K562 (cell line): ENCODE data around the gene GNRHR. TPM values are rescaled to one million over a fixed set of nuclear protein-coding genes. Genes with fewer than 3 reads are reported as not detected.

Source experiments
- ATAC-seq: fragments of 200-7000 bp; cut with Tn5 transposase; 3 replicates; pipeline ENCODE4 v1.9.1; 2020; ENCODE audit warnings: moderate library complexity
- BruUV-seq: library from RNA; stranded (reverse); fragments of 400-500 nt; replicated peaks from 2 replicates; lab custom pipeline; 2021; lab: Mats Ljungman, UMichigan
- CTCF ChIA-PET: fragments of 300-600 bp; formaldehyde crosslinking; extraction: SDS; loops from one replicate; lab custom pipeline; 2021; ENCODE audit warnings: low intra/inter-chr PET ratio; lab: Yijun Ruan, JAX
- POLR2A ChIA-PET: fragments of 300-600, 350-650 bp; sonication (Branson Sonifier 250); formaldehyde crosslinking; extraction: SDS; loops from one replicate; lab custom pipeline; 2021; ENCODE audit warnings: antibody characterized with exemption, inconsistent platforms; lab: Yijun Ruan, JAX
- DNase-seq, 4 experiments: peaks; one replicate each; pipeline versions ENCODE4 v3.0.0 to v3.0.0-alpha.2; 2011 to 2018; ENCODE audit warnings: low spot score in 3 of 4, mixed read lengths in 3 of 4; ENCODE audit errors: extremely low read depth in 1 of 4
- FAIRE-seq: peaks from 2 replicates; lab custom pipeline; 2011; peaks lifted over from hg19 to GRCh38; lab: Jason Lieb, UNC
- H2AFZ ChIP-seq: 2 replicates; pipeline ENCODE4 v1.6.0; 2011; ENCODE audit warnings: low read depth, low read length, control low read depth, inconsistent platforms
- H3K27ac ChIP-seq: fragments of 200-600 bp; 3 replicates; pipeline ENCODE4 v1.8.0; 2011; ENCODE audit warnings: low read depth, mild to moderate bottlenecking, control low read depth, inconsistent platforms, low read length, moderate library complexity, mixed read lengths; ENCODE audit errors: extremely low read depth
- H3K27me3 ChIP-seq, 2 experiments: fragments of 300-600 bp in 1 of 2; 2 replicates in 1 of 2; 3 replicates in 1 of 2; pipeline versions ENCODE4 v1.6.0 to v1.8.0; 2011; ENCODE audit warnings: inconsistent platforms in 2 of 2, low read length in 2 of 2, mild to moderate bottlenecking in 1 of 2, mixed read lengths in 1 of 2, moderate library complexity in 1 of 2; ENCODE audit not compliant: control insufficient read depth in 2 of 2, insufficient read depth in 2 of 2
- H3K36me3 ChIP-seq: fragments of 300-600 bp; 3 replicates; pipeline ENCODE4 v1.8.0; 2011; ENCODE audit warnings: mild to moderate bottlenecking, low read length, inconsistent platforms; ENCODE audit not compliant: control insufficient read depth, insufficient read depth
- H3K4me1 ChIP-seq, 2 experiments: fragments of 200-600 bp in 1 of 2; replicated peaks in 1 of 2; 2 replicates in 1 of 2; 3 replicates in 1 of 2; pipeline versions ENCODE4 v1.5.1 to v1.8.0; 2011; ENCODE audit warnings: inconsistent platforms in 2 of 2, low read length in 2 of 2, mild to moderate bottlenecking in 1 of 2, mixed read lengths in 1 of 2, moderate library complexity in 1 of 2; ENCODE audit not compliant: control insufficient read depth in 2 of 2, insufficient read depth in 2 of 2
- H3K4me2 ChIP-seq: 2 replicates; pipeline ENCODE4 v1.6.1; 2011; ENCODE audit warnings: low read length, control low read depth, inconsistent platforms, mixed read lengths; ENCODE audit not compliant: insufficient read depth
- H3K4me3 ChIP-seq: fragments of 200-600 bp; sonication (generic), shearing (Covaris generic); 2 replicates; pipeline ENCODE4 v1.5.1; 2016; ENCODE audit warnings: control low read depth, inconsistent platforms
- H3K79me2 ChIP-seq: fragments of 200-600 bp; 3 replicates; pipeline ENCODE4 v1.8.0; 2011; ENCODE audit warnings: low read length, inconsistent platforms; ENCODE audit not compliant: control insufficient read depth, insufficient read depth
- H3K9ac ChIP-seq, 2 experiments: 2 replicates each; pipeline versions ENCODE4 v1.6.0 to v1.6.1; 2011; ENCODE audit warnings: low read depth in 2 of 2, low read length in 2 of 2, control low read depth in 1 of 2, inconsistent platforms in 1 of 2, mild to moderate bottlenecking in 1 of 2, mixed read lengths in 1 of 2; ENCODE audit not compliant: insufficient read depth in 1 of 2
- H3K9me1 ChIP-seq: one replicate; pipeline ENCODE4 v1.6.0; 2011; ENCODE audit warnings: inconsistent platforms, mild to moderate bottlenecking, low read length, moderate library complexity; ENCODE audit not compliant: control insufficient read depth, insufficient read depth
- H3K9me3 ChIP-seq: replicated peaks from 2 replicates; pipeline ENCODE4 v1.5.1; 2011; ENCODE audit warnings: low read depth, low read length, inconsistent platforms; ENCODE audit not compliant: control insufficient read depth, insufficient read depth
- H4K20me1 ChIP-seq: replicated peaks from 2 replicates; pipeline ENCODE4 v1.6.1; 2011; ENCODE audit warnings: low read length, inconsistent platforms, mixed read lengths; ENCODE audit not compliant: control insufficient read depth, insufficient read depth
- BCOR ChIP-seq: fragments of 450-650 bp; IDR thresholded peaks from 2 replicates; pipeline ENCODE4 v1.6.1; 2016
- BRD4 ChIP-seq: fragments of 200-600 bp; sonication (generic); IDR thresholded peaks from 2 replicates; pipeline ENCODE4 v1.6.1; 2017; ENCODE audit warnings: inconsistent platforms
- C11orf30 ChIP-seq: fragments of 450-650 bp; IDR thresholded peaks from 2 replicates; pipeline ENCODE4 v1.6.1; 2016; ENCODE audit warnings: low read depth, mild to moderate bottlenecking
- ETV1 ChIP-seq: fragments of 450-650 bp; conservative IDR thresholded peaks from 2 replicates; pipeline ENCODE4 v1.6.1; 2016; ENCODE audit warnings: missing genetic modification characterization, control low read depth, low read depth, missing compliant biosample characterization
- ETV5 ChIP-seq: sonication (generic); formaldehyde crosslinking; IDR thresholded peaks from 2 replicates; pipeline ENCODE4 v1.4.0; 2020; ENCODE audit warnings: low read depth, mild to moderate bottlenecking, missing genetic modification reagents
- LCOR ChIP-seq: sonication (generic); formaldehyde crosslinking; IDR thresholded peaks from 2 replicates; pipeline ENCODE4 v1.8.0; 2022; ENCODE audit warnings: mild to moderate bottlenecking, missing genetic modification reagents
- MAFF ChIP-seq: IDR thresholded peaks from 2 replicates; pipeline ENCODE4 v1.6.1; 2012; ENCODE audit warnings: low read length, improper control_type of control experiment
- MAFG ChIP-seq: fragments of 450-650 bp; conservative IDR thresholded peaks from 2 replicates; pipeline ENCODE4 v1.6.1; 2016; ENCODE audit warnings: missing genetic modification characterization, missing compliant biosample characterization
- MAFK ChIP-seq: IDR thresholded peaks from 2 replicates; pipeline ENCODE4 v1.6.1; 2011; ENCODE audit warnings: low read length, improper control_type of control experiment
- RBM17 ChIP-seq: fragments of 200-400 bp; formaldehyde crosslinking; IDR thresholded peaks from 2 replicates; pipeline ENCODE4 v1.6.1; 2017; ENCODE audit warnings: low read depth, mild to moderate bottlenecking, low read length, borderline replicate concordance
- SMARCA4 ChIP-seq: fragments of 450-650 bp; IDR thresholded peaks from 2 replicates; pipeline ENCODE4 v1.6.1; 2016
- ZNF316 ChIP-seq: fragments of 450-650 bp; IDR thresholded peaks from 2 replicates; pipeline ENCODE4 v1.6.1; 2016
- ZNF79 ChIP-seq: fragments of 250-450 bp; sonication (Bioruptor Pico); IDR thresholded peaks from 2 replicates; pipeline ENCODE4 v1.4.0; 2020; ENCODE audit warnings: low read depth, mild to moderate bottlenecking, moderate library complexity
- in situ Hi-C: fragments of 300-500 bp; cut with MboI; formaldehyde crosslinking; loops from 4 replicates; pipeline ENCODE4 v1.15.0; 2018; ENCODE audit warnings: inconsistent platforms, mixed read lengths
- intact Hi-C: fragments of 100-400 bp; cut with micrococcal nuclease; formaldehyde crosslinking; loops from 2 replicates; pipeline ENCODE4 v1.14.2; 2022
- polyA plus RNA-seq, 8 experiments: library from polyadenylated mRNA; depleted of rRNA in 4 of 8; stranded (reverse) in 5 of 8; unstranded in 3 of 8; fragments of >200 nt; fragmentation: Nextera tagmentation in 2 of 8; fragmentation: Illumina TruSeq in 1 of 8; extraction: Ambion mirVana in 2 of 8; extraction: Trizol in 1 of 8; gene quantifications; 2 replicates each; pipeline versions ENCODE4 v1.2.1 to v1.2.3, GENCODE V29; 2011 to 2014; ENCODE audit warnings: inconsistent platforms in 1 of 8, missing spikeins in 1 of 8
- total RNA-seq, 7 experiments: library from RNA; depleted of rRNA in 6 of 7; stranded (reverse); fragments of >200 nt in 6 of 7; fragmentation: Illumina TruSeq in 2 of 7; extraction: Trizol in 2 of 7; gene quantifications; 2 replicates each; pipeline versions ENCODE4 v1.2.1 to v1.2.3, GENCODE V29; 2011 to 2021; ENCODE audit warnings: low replicate concordance in 1 of 7

The GNRHR gene
- total and polyA plus RNA-seq, 9 of the 15 experiments (the other 6 are each of a cell fraction or from before 2014, with no cell fraction given), result 0.06 to 0.13 TPM; not detected in 7

DNA sequence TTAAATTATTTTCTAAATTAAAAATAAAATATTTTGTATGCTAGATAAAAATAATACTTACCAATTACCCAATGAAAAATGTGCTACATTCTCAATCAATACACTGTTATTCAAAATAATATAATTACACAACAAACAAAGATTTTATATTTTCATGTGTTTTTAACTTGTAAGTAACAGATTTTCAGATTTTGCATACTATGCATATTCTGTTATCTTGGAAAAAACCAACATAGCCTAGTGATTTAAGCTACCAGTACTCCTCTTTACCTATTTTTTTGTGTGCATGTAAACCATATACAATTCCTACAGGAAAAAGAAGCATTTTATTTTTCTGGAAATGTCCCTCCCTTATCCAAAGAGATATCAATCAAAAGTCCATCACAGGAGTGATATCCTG, 10.0 kb upstream of the GNRHR start:
- no TSS peak for BruUV-seq
- H3K9me3 ChIP-seq, result no peaks in the 10 kb centered on the region
- no peak overlapping the region for H3K27ac ChIP-seq
- intact Hi-C loops, result no loop called here
- in situ Hi-C loops, result no loop called here
- H3K9me1 ChIP-seq, result no peaks in the 10 kb centered on the region
- H3K79me2 ChIP-seq, result no peaks in the 10 kb centered on the region
- H2AFZ ChIP-seq, result no peak overlapping the region
- TF ChIP-seq SMARCA4 (no peak), C11orf30 (peak; percentile 71), ZNF79 (no peak), RBM17 (no peak), MAFK (peak; percentile 40; the same call in 1 of the 2 replicates), BRD4 (no peak), ZNF316 (peak; percentile 89), MAFF (peak; percentile 42; the same call in 1 of the 2 replicates), MAFG (tag) (peak; percentile 40; the same call in 1 of the 2 replicates), ETV1 (tag) (no peak), BCOR (no peak), ETV5 (CRISPR knock-in tag) (no peak), LCOR (CRISPR knock-in tag) (no peak)
- ChIA-PET POLR2A (no interaction called here), CTCF (no interaction called here)
- no peaks in the 10 kb centered on the region for H3K4me1 ChIP-seq
- no peak overlapping the region for H3K9ac ChIP-seq
- H3K27me3 ChIP-seq, result no peaks in the 10 kb centered on the region
- ATAC-seq (no peak), DNase-seq (no peak), FAIRE-seq (no peak)
- H3K4me2 ChIP-seq, result no peak overlapping the region
- no peaks in the 10 kb centered on the region for H4K20me1 ChIP-seq
- no peaks in the 10 kb centered on the region for H3K36me3 ChIP-seq
- no peak overlapping the region for H3K4me3 ChIP-seq
